Vagina (tissue), 2 donors: ENCODE results near the gene GADD45A. TPM values are rescaled to one million over a fixed set of nuclear protein-coding genes. Genes with fewer than 3 reads are reported as not detected.

ENCODE experiments used
- DNase-seq, 2 donors: peaks; one replicate each; pipeline ENCODE4 v3.0.0-alpha.2; 2017; ENCODE audit errors: extremely low spot score in 2 of 2
- H3K27ac ChIP-seq: fragments of 200-600 bp; sonication (generic); one replicate; pipeline ENCODE4 v1.5.1; 2019
- H3K27me3 ChIP-seq: fragments of 200-600 bp; sonication (generic); one replicate; pipeline ENCODE4 v1.5.1; 2019
- H3K36me3 ChIP-seq, 2 donors: fragments of 200-600 bp; sonication (generic); one replicate each; pipeline ENCODE4 v1.5.1; 2017 to 2019
- H3K4me1 ChIP-seq: fragments of 200-600 bp; sonication (generic); one replicate; pipeline ENCODE4 v1.5.1; 2019
- H3K4me3 ChIP-seq, 2 donors: fragments of 200-600 bp; sonication (generic); 1 replicate in 1 of 2; 2 replicates in 1 of 2; pipeline ENCODE4 v1.5.1; 2016 to 2019
- H3K9me3 ChIP-seq: fragments of 200-600 bp; sonication (generic); one replicate; pipeline ENCODE4 v1.5.1; 2019
- POLR2A ChIP-seq, 2 donors: fragments of 450-650 bp; IDR thresholded peaks; one replicate each; pipeline ENCODE4 v1.6.1; 2017; ENCODE audit warnings: antibody characterized with exemption in 2 of 2, mild to moderate bottlenecking in 2 of 2, moderate library complexity in 2 of 2
- POLR2AphosphoS5 ChIP-seq, 2 donors: sonication (generic); formaldehyde crosslinking; IDR thresholded peaks; one replicate each; pipeline ENCODE4 v1.9.0; 2017; ENCODE audit warnings: antibody characterized with exemption in 2 of 2, mild to moderate bottlenecking in 2 of 2, low read depth in 1 of 2; ENCODE audit not compliant: insufficient read depth in 1 of 2
- intact Hi-C: fragments of 100-400 bp; cut with DNase I; formaldehyde crosslinking; loops from one replicate; pipeline ENCODE4 v1.15.1; 2023
- total RNA-seq: library from RNA; depleted of rRNA; stranded (reverse); fragments of >200 nt; gene quantifications from one replicate; pipeline ENCODE4 v1.2.3, GENCODE V29; 2016
- TF ChIP-seq, protein P1 (sequence below), 3 experiments: fragments of 450-650 bp in 2 of 3; fragments of 200-600 bp in 1 of 3; sonication (generic) in 1 of 3; IDR thresholded peaks; one replicate each; pipeline ENCODE4 v1.5.1; 2017 to 2019; ENCODE audit warnings: antibody characterized with exemption in 3 of 3, mild to moderate bottlenecking in 2 of 3, moderate library complexity in 2 of 3

The GADD45A gene
- total RNA-seq, 1 donor from 2014 or later = 44.4 TPM

DNA sequence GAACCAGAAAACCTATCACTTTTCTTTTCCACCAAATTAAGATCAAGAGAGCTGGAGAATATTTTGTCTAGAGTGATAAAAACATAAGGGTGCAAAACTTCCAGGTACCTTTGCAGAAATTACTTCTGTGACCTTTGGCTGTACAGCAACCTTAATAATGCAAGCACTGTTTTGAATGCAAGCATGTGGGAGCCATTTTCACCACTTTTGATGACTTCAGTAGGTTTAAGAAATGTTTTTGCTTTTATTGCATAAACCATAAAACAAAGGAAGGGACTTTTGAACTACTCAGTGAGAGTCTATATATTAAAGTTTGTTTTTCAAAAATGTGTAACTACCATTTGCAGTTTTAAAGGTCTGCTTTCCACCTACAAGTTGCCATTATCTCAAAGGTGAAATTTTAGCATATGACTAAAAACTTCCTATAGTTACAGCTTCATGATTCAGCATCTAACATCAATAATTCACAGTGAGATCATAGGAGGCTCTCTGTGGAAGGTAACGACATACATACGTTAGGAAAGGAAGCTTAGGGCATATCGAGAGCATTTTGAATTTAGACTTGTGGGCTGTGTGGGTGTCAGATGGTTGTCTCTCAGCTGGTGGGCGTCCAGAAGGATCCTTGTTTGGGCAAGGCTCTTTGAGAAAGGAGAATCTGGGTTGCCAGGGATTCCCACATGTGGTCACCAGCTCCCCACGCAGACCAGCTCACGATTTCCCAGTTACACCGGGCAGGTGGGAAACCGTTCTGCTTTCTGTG lies 1.1 kb upstream of the GADD45A start:
- Histone ChIP-seq H3K27me3 (no peaks in the 10 kb centered on the region), H3K4me3 (peak overlapping the region; percentile 5 to 73), H3K4me1 (peaks cover 32% of the 10 kb centered on the region), H3K9me3 (no peaks in the 10 kb centered on the region), H3K36me3 (peaks cover 0 to 16% of the 10 kb centered on the region in 2 donors), H3K27ac (peak overlapping the region; percentile 96)
- DNase-seq = no peak
- TF ChIP-seq POLR2AphosphoS5 (IDR thresholded peaks at IDR 0.05; ENCODE audit: insufficient read depth in 1 of 2, low read depth in 1 of 2) (no peak), POLR2A (IDR thresholded peaks at IDR 0.05) (no peak)
- TF ChIP-seq, protein P1, sequence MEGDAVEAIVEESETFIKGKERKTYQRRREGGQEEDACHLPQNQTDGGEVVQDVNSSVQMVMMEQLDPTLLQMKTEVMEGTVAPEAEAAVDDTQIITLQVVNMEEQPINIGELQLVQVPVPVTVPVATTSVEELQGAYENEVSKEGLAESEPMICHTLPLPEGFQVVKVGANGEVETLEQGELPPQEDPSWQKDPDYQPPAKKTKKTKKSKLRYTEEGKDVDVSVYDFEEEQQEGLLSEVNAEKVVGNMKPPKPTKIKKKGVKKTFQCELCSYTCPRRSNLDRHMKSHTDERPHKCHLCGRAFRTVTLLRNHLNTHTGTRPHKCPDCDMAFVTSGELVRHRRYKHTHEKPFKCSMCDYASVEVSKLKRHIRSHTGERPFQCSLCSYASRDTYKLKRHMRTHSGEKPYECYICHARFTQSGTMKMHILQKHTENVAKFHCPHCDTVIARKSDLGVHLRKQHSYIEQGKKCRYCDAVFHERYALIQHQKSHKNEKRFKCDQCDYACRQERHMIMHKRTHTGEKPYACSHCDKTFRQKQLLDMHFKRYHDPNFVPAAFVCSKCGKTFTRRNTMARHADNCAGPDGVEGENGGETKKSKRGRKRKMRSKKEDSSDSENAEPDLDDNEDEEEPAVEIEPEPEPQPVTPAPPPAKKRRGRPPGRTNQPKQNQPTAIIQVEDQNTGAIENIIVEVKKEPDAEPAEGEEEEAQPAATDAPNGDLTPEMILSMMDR (IDR thresholded peaks at IDR 0.05) = no peak
- intact Hi-C loops = loop anchor here (10.0 kb wide), 1 partner anchor 69 kb away; no protein-coding TSS in a partner anchor

- Histone ChIP-seq H3K27ac (peak overlapping the region; percentile 96), H3K36me3 (peaks cover 0 to 20% of the 10 kb centered on the region in 2 donors), H3K4me3 (peak overlapping the region; percentile 20 to 73), H3K9me3 (no peaks in the 10 kb centered on the region), H3K27me3 (no peaks in the 10 kb centered on the region), H3K4me1 (peaks cover 32% of the 10 kb centered on the region)
- no peak for DNase-seq
- intact Hi-C loops = loop anchor here (10.0 kb wide), 1 partner anchor 70 kb away; no protein-coding TSS in a partner anchor
- no peak for TF ChIP-seq POLR2AphosphoS5 (IDR thresholded peaks at IDR 0.05; ENCODE audit: insufficient read depth in 1 of 2, low read depth in 1 of 2)
- no peak for TF ChIP-seq POLR2A (IDR thresholded peaks at IDR 0.05)
- TF ChIP-seq, protein P1 (IDR thresholded peaks at IDR 0.05) = no peak
Measured at GRCh38 chr1:67684526-67685066, 405 bp upstream of the GADD45A start.

DNA sequence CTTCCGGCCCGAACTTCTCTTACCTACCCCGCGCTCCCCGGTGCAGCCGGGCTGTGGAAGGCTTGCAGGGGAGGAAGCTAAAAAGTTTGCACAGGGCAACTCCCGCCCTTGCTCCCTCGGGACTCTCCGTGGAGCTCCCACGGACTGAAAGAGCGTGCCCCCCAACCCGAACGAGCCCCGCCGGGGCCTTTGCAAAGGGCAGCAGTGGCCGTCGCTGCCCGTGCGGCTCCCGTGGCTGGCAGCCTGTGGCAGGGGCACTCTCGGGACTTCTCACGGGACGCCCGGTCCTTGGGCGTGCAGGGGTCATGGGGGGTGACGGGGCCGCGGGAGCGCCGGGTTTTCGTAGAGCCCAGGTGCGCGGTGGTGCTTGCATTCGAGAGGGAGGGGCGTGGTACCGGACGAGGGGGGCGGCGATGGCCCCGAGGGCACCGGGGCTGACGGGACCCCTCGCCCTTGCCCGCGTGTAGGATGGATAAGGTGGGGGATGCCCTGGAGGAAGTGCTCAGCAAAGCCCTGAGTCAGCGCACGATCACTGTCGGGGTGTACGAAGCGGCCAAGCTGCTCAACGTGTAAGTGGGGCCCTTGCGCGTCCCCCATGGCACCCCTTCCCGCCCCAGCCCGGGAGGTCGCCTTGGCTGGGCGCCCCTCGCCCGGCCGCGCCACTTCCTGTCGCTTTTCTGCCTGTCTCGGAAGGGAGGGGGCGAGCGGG lies 711 bp downstream of the GADD45A start:
- H3K4me1 ChIP-seq = peaks cover 32% of the 10 kb centered on the region

GRCh38 chr1:67686267-67687197 lies 1.5 kb downstream of the GADD45A start:
- Histone ChIP-seq H3K27me3 (no peaks in the 10 kb centered on the region), H3K4me1 (peaks cover 32% of the 10 kb centered on the region), H3K9me3 (no peaks in the 10 kb centered on the region), H3K36me3 (peaks cover 0 to 20% of the 10 kb centered on the region in 2 donors), H3K4me3 (peak overlapping the region; percentile 73 to 84), H3K27ac (peak overlapping the region; percentile 96)
- DNase-seq = peak in 1 of 2 donors; percentile 97
- TF ChIP-seq POLR2AphosphoS5 (IDR thresholded peaks at IDR 0.05; ENCODE audit: insufficient read depth in 1 of 2, low read depth in 1 of 2) (peak; percentile 88 to 94), POLR2A (IDR thresholded peaks at IDR 0.05) (peak in 1 of 2 donors; percentile 19)
- TF ChIP-seq, protein P1 (IDR thresholded peaks at IDR 0.05) = no peak
- intact Hi-C loops = loop anchor here (10.0 kb wide), 1 partner anchor 72 kb away; no protein-coding TSS in a partner anchor

More for the DNA sequence above, 711 bp downstream of the GADD45A start:
- DNase-seq = no peak
- TF ChIP-seq, protein P1 (IDR thresholded peaks at IDR 0.05) = no peak
- TF ChIP-seq POLR2AphosphoS5 (IDR thresholded peaks at IDR 0.05; ENCODE audit: insufficient read depth in 1 of 2, low read depth in 1 of 2) = no peak
- H3K27ac ChIP-seq = peak overlapping the region; percentile 96
- peak overlapping the region; percentile 73 to 84 for H3K4me3 ChIP-seq
- H3K9me3 ChIP-seq = no peaks in the 10 kb centered on the region
- intact Hi-C loops = loop anchor here (10.0 kb wide), 1 partner anchor 71 kb away; no protein-coding TSS in a partner anchor
- no peaks in the 10 kb centered on the region for H3K27me3 ChIP-seq
- peaks cover 0 to 20% of the 10 kb centered on the region in 2 donors for H3K36me3 ChIP-seq
